Effector memory CD4-positive, alpha-beta T cell (primary cell): ENCODE data around the gene MYL3.
"Not testable (repeated sequence)": the region's sequence is repeated elsewhere in the genome, so short reads cannot be mapped to it uniquely, and the experiment has no call there.

Experiments
- DNase-seq, 3 donors: peaks; one replicate each; pipeline ENCODE4 v3.0.0-alpha.2; 2020
- H3K27ac ChIP-seq: 2 replicates; pipeline ENCODE4 v1.7.0; 2013; ENCODE audit warnings: mild to moderate bottlenecking, low read length, moderate library complexity; ENCODE audit not compliant: insufficient read depth, poor library complexity, severe bottlenecking
- H3K27me3 ChIP-seq: replicated peaks from 2 replicates; pipeline ENCODE4 v1.7.0; 2013; ENCODE audit warnings: mild to moderate bottlenecking, low read length; ENCODE audit not compliant: insufficient read depth, control insufficient read depth, poor library complexity, severe bottlenecking
- H3K36me3 ChIP-seq: 2 replicates; pipeline ENCODE4 v1.7.0; 2013; ENCODE audit warnings: mild to moderate bottlenecking, low read length, moderate library complexity; ENCODE audit not compliant: control insufficient read depth, insufficient read depth
- H3K4me1 ChIP-seq: 2 replicates; pipeline ENCODE4 v1.7.0; 2013; ENCODE audit warnings: low read length, mild to moderate bottlenecking; ENCODE audit not compliant: control insufficient read depth, insufficient read depth, poor library complexity, severe bottlenecking
- H3K4me3 ChIP-seq: 2 replicates; pipeline ENCODE4 v1.7.0; 2013; ENCODE audit warnings: low read length, low read depth, mild to moderate bottlenecking; ENCODE audit not compliant: insufficient read depth, poor library complexity, severe bottlenecking
- H3K9me3 ChIP-seq: 2 replicates; pipeline ENCODE4 v1.7.0; 2013; ENCODE audit warnings: mild to moderate bottlenecking, low read length, moderate library complexity; ENCODE audit not compliant: control insufficient read depth

Gene MYL3

DNA sequence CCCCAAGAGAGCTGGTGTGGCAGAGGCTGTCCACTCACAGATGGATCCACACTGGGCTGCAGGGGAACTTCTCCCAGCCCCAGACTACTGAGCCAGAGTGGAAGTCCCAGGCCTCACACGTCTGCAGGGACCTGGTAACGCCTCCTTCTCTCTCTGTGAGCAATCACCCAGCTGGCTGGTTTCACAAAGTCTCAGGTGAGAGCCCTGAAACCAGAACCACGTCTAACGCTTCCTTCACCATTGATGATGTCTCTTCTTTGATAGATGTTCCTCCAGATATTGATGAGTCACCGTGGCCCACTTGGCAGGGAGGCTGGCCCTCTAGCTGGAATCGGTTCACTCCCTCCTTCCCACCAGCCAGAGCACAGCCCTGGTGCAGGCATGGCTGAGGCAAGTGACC is 54.5 kb downstream of the MYL3 start:
- not testable (repeated sequence) for H3K27ac ChIP-seq, H3K27me3 ChIP-seq, H3K36me3 ChIP-seq, DNase-seq, H3K4me3 ChIP-seq, H3K4me1 ChIP-seq, H3K9me3 ChIP-seq
